Left cardiac atrium (tissue), 4 donors: ENCODE measurements around the gene ZNF20. TPM values are rescaled to one million over a fixed set of nuclear protein-coding genes. Genes with fewer than 3 reads are reported as not detected.
A peak's percentile ranks its signal among the peaks of the same experiment; 100 is the strongest.

Source experiments
- ATAC-seq, 2 donors: fragments of 200-7000 bp; cut with Tn5 transposase; one replicate each; pipeline ENCODE4 v1.9.1; 2020; ENCODE audit warnings: mild to moderate bottlenecking in 2 of 2, moderate library complexity in 2 of 2
- DNase-seq: peaks from one replicate; pipeline ENCODE4 v3.0.0-alpha.2; 2020
- intact Hi-C, 2 donors: fragments of 100-400 bp; cut with DNase I; formaldehyde crosslinking; loops; one replicate each; pipeline versions ENCODE4 v1.14.1 to v1.15.1; 2022 to 2023
- long read RNA-seq: library from polyadenylated mRNA; unstranded; transcript quantifications from one replicate; pipeline ENCODE4 v2.0.0, GENCODE V29; 2021
- total RNA-seq, 2 donors: library from RNA; stranded (reverse); fragmentation: NEBNext Ultra II Directional; extraction: Animal tissue kit (Norgen Biotek cat#: 25700); gene quantifications; one replicate each; pipeline ENCODE4 v1.2.1, GENCODE V29; 2021
- donor health status: DM: no; HTN: yes; CAD: no.
- donor health status: DM: no; HTN: yes; CAD: no; lungs with severe emphysema.
- donor health status: DM: yes; HTN: yes; CAD: no.
- donor health status: Dilated cardiomyopathy.

Gene ZNF20
- 1 to 10 TPM in 1 of 2 donors, under 1 TPM in 1; 0.89 to 1.1 TPM for total RNA-seq
- long read RNA-seq, partial matches to known transcripts: 0 of 3 reads
- long read RNA-seq, other reads (novel, unspliced or antisense): 0 of 3 reads

- ATAC-seq: peak; percentile 99 to 100
- peak; percentile 97 for DNase-seq
- intact Hi-C loops: loop anchor here (2.0 to 5.0 kb wide), 6 partner anchors 49 to 343 kb away; partner anchors contain the start of genes ZNF491 (in 1 of the 2) and ZNF844 (in 1 of the 2)
Measured at GRCh38 chr19:12139885-12140544, at the start of gene ZNF20. ZNF20 (minus strand) TSS chr19:12140350; CDS start chr19:12140182, 168 bp downstream.

DNA sequence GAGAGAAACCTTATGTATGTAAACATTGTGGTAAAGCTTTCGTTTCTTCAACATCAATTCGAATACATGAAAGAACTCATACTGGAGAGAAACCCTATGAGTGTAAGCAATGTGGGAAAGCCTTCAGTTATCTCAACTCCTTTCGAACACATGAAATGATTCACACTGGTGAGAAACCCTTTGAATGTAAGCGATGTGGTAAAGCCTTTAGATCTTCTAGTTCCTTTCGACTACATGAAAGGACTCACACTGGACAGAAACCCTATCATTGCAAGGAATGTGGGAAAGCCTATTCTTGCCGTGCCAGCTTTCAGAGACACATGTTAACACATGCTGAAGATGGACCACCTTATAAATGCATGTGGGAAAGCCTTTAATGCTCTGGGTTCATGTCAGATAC lies 47.5 kb upstream of the ZNF20 start:
- no peak for DNase-seq
- intact Hi-C loops: no loop called here
- ATAC-seq: no peak

- DNase-seq (no peak), ATAC-seq (no peak)
- intact Hi-C loops: no loop called here
Measured at GRCh38 chr19:12180377-12180776, 40.2 kb upstream of the ZNF20 start.

DNA sequence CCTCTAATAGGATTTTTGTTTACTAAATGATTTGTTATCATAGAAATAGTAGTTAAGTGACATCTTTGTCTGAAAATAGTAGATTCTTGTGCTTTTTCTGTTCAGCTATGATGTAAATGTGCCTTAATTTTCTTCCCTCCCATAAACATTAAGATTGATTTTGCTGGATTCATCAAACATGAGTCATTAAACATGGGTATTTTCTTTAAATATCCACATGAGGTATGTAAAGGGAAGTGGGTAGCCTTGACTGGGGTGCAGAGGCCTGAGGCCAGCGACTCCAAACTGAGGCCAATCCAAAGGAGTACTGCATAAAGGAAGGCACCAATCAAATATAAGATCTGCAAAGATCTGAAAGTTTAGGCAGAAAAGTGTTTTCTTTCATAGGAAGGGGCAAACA lies 26.5 kb upstream of the ZNF20 start:
- DNase-seq (no peak), ATAC-seq (no peak)
- intact Hi-C loops: no loop called here

DNA sequence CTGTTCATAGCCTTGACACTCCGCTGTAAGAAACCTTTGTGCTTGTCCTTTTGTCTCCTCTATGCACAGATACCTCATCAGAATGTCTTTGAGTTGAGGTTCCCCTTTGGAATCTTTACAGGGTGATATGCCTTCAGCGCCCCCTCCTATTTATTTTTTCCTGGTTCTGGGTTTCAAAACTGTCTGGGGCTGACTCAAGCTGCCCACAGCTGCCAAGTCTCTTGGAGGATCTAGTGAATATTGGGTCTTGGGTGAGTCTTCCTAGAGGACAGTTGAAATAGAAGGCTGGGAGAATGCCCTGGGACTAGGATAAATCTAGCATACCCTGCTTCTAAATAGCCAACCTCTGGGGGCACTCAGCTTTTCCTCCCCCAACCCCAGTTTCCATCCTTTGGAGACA lies 23.7 kb upstream of the ZNF20 start:
- intact Hi-C loops: no loop called here
- ATAC-seq (peak in 1 of 2 donors; percentile 3), DNase-seq (no peak)

- peak; percentile 99 for ATAC-seq
- intact Hi-C loops: no loop called here
- DNase-seq: peak; percentile 96
Measured at GRCh38 chr19:12162882-12163806, 23.0 kb upstream of the ZNF20 start, which contains the start of gene ZNF136. ZNF136 (plus strand) TSS chr19:12163096; CDS start chr19:12163204, 108 bp downstream.

DNA sequence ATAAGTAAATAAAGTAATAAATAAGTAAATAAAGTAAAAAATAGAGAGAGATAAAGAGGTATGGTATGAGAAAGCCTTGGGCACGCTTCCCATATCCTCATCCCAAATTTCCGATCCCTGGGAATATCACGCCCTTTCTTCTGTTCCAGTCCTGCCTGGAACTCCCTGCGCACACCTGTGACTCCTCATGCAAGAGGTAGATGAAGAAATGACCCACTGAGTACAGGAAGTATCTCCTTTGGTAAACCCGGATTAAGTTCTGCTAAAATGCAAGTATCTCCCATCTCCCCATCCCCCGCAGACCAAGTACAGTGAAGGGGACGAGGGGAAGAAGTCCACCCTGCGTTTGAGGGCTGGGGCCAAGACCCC lies 22.3 kb upstream of the ZNF20 start:
- ATAC-seq (no peak), DNase-seq (no peak)
- intact Hi-C loops: no loop called here

DNA sequence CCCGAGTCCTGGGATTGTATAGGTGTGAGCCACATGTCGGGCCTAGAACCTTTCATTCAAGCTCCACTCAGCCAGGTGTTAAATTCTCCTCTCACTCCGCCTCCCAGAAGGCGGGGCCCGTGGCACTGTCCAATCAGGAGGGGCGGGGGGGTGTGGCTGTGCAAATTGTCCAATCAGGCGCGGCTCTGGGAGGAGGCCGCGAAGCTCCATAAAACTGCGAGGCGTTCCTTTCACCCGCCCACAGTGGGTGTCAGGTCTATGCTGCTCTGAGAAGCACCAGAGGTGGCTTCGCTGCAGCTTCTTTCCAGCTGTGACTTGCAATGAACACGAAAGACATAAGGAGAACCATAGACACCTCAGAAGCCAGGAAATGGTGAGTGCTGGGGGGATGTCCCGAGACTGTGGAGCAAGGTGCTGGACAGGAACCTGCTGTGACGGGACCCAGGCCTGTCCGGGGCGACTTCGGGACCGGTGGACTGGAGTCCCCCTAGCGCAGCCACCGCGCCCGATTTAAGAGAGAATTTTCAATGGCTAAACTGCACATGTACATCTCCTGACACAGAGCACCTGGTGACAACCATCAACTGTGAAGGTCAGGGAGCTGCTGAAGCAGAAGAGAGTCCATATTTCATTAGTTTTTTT lies 19.7 kb upstream of the ZNF20 start:
- intact Hi-C loops: no loop called here
- no peak for ATAC-seq
- DNase-seq: no peak

DNA sequence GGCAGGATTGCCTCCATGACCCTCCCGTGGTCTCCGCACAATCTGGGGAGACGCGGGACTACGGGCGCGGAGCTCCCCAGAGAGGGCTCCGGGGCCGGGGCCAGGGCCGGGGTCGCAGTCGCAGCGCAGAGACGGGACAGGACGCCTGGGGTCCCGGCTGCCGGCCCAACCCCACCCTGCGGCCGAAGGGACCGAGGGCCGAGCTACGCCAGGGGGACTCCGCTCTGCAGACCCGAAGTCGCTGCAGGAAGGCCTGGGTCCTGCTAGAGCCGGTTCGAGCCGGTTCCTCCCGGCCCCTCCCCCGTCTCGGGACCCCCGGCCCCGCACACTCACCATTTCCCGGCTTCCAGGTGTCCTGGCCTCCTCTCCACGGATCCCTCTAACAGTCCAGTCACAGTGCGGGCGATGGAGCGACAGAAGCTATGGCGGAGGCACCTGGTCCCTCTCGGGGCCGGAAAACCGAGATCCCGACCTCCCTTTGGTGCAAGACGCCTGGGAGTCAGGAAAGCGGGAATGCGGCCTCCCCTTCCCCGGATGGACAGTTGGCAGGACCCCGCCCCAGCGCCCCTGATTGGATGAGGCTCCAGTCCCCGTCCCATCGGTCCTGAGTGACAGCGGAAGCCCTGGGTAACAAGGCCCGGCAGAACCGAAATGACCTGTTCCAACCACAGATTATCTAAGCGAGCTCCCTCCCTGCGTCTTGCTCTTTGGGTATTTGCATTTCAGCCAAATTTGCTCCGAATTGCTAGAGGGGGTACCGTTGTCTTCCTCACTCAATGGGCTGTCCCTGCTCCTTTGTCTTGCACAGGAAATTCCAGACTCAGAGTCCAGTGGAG lies 16.3 kb upstream of the ZNF20 start, which contains the start of gene ZNF625:
Gene ZNF625 (minus strand): TSS at position 512 of the 836 bp plus-strand sequence. CDS start 176 bp downstream, at position 336.
- DNase-seq (peak; percentile 91), ATAC-seq (peak; percentile 99)
- intact Hi-C loops: no loop called here

DNA sequence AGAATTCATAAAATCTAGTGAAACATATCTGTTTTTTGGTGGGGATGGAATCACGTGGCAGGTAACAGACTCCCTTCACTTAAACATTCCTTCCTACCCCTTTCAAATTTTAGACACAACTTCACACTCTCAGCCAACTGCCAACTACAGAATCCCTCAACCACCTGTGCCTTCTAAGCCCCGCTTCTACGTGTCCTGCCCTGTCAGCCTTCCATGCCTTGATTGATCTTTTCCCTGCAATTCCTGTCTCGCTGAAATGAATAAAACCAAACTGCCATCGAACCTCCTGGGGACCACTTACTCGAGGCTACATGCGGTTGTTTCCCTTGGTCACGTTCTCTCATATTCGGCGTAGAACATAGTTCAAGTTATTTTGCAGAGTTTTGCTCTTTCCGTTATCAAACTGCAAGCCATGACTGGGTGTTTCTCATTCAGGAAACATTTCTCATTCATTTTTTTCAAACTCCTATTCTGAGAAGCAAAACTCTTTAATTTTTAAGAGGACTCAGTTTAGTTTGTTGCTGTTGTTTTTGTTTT lies 15.2 kb upstream of the ZNF20 start:
- DNase-seq (no peak), ATAC-seq (no peak)
- intact Hi-C loops: no loop called here

DNA sequence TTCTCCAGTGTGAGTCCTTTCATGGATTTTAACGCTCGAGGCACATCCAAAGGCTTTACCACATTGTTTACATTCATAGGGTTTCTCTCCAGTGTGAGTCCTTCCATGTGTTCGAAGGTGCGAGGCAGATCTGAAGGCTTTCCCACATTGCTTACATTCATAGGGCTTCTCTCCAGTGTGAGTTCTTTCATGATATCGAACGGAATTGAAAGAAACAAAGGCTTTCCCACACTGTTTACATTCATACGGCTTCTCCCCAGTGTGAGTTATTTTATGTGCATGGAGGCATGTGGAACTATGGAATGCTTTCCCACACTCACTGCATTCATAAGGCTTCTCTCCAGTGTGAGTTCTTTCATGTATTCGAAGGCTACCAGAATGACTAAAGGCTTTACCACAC lies 5.2 kb upstream of the ZNF20 start:
- DNase-seq: no peak
- intact Hi-C loops: no loop called here
- ATAC-seq: no peak

DNA sequence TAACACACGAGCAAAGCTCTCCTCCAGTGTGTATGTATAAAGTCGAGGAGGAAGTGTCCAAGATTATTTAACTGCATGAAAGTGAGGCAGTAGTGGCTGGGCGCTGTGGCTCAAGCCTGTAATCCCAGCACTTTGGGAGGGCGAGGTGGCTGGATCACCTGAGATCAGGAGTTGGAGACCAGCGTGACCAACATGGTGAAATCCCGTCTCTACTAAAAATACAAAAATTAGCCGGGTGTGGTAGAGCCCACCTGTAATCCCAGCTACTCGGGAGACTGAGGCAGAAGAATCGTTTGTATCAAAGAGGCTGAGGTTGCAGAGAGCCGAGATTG lies 1.2 kb upstream of the ZNF20 start:
- DNase-seq: no peak
- intact Hi-C loops: loop anchor here (1.0 to 5.0 kb wide), 7 partner anchors 51 to 344 kb away; partner anchors contain the start of genes ZNF491 (in 1 of the 2) and ZNF844 (in 1 of the 2)
- ATAC-seq: no peak

DNA sequence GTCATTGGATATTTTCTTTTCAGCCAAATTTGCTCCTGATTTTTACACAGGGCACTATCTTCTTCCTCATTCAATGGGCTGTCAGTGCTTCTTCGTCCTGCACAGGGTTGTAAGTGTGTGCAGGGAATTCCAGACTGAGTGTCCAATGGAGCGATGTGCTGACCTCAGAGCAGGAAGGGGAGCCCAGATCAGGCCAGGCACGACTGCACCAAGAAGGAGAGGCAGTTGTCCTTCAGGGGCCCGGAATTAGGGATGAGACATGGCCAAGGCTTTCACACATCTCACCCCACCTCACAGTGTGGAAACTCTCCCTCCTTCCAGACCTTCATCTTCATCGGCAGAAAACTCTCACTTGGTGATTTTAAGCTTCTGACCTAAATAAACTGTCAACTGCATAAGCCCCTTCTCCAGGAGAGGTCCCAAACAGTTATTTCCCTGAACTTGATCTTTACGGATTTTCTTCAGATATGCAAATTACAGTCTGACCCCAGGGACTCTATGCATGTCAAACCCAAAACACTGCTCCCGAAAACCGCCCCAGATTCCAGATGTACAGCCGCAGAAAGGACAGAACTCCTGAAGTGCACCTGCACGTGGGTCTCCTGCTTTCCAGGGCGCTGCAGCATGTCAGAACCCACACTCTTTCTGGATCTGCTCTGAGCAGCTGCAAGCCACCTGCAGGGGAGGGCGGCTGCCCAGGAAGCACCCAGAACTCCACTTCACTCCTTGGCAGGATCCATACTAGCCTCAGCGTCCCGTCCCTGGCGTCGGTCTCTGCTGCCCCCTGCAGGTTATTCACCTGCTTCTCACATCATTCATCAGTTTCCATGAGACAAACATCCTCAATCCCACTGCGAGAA lies 625 bp upstream of the ZNF20 start:
- intact Hi-C loops: loop anchor here (1.0 to 5.0 kb wide), 7 partner anchors 50 to 343 kb away; partner anchors contain the start of genes ZNF491 (in 1 of the 2) and ZNF844 (in 1 of the 2)
- DNase-seq (peak; percentile 89), ATAC-seq (peak; percentile 91 to 93)

DNA sequence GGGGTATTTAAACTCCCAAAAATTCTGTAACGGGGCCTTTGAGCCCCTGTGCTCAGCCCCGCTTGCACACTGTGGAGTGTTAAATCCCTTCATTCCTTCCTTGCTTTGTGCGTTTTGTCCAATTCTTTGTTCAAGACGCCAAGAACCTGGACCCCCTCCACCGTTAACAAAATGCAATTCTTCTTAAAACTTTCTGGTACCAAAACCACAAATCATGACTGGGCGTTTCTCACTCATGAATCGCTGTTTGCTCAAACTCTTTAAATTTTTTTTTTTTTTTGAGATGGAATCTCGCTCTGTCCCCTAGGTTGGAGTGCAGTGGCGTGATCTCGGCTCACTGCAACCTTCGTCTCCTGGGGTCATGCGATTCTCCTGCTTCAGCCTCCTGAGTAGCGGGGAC lies 881 bp downstream of the ZNF20 start:
- intact Hi-C loops: no loop called here
- ATAC-seq (no peak), DNase-seq (no peak)

DNA sequence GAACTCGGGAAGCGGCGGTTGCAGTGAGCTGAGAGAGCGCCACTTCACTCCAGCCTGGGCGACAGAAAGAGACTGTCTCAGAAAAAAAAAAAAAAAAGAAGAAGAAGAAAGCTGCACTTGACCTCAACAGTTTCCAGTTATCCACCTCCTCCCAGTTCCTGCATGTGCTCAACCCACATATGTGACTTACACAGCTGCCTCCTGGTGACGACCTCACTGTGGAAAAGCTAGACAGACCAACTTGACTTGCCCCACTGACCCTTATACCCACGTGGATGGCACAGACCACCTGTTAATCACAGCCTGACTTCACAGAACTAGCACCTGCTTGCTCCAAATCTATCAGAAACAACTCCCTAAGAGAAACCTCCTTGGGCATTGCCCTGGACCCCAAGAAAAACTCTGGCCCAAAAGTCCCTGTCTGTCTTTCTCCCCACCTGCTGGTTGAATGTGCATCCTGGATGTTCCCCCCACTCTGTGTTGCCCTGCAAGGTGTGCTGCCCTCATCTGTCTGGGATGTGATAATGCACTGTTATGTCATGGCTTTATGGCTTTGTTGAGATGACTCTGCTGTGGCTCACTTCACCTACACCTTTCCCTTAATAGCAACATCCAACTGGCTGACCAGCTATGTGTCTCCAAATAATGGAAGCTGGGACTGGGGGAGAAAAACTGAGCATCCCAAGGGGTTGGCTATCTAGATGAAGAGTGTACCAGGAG lies 2.8 kb downstream of the ZNF20 start:
- intact Hi-C loops: no loop called here
- ATAC-seq: no peak
- no peak for DNase-seq

GRCh38 chr19:12133069-12133468 lies 7.1 kb downstream of the ZNF20 start:
- intact Hi-C loops: no loop called here
- DNase-seq (no peak), ATAC-seq (no peak)

- intact Hi-C loops: no loop called here
- DNase-seq: no peak
- no peak for ATAC-seq
Measured at GRCh38 chr19:12126707-12127106, 13.4 kb downstream of the ZNF20 start.
